Motor neuron (in vitro differentiated cells): ENCODE data around the gene FARS2. TPM values are rescaled to one million over a fixed set of nuclear protein-coding genes. Genes with fewer than 3 reads are reported as not detected.

Experiments used
- ATAC-seq, 8 experiments: fragments of 200-7000 bp; cut with Tn5 transposase; replicated peaks in 6 of 8; 2 replicates each; pipeline ENCODE4 v1.8.0; 2021; ENCODE audit warnings: mild to moderate bottlenecking in 8 of 8, moderate library complexity in 8 of 8
- H3K27ac ChIP-seq, 2 donors: fragments of 250-450 bp; sonication (Bioruptor Pico); 2 replicates each; pipeline ENCODE4 v1.9.0; 2021; ENCODE audit warnings: antibody characterized with exemption in 2 of 2, mild to moderate bottlenecking in 2 of 2, moderate library complexity in 1 of 2
- H3K4me1 ChIP-seq, 2 donors: fragments of 250-450 bp; sonication (Bioruptor Pico); replicated peaks in 1 of 2; 2 replicates each; pipeline ENCODE4 v1.6.1; 2021; ENCODE audit warnings: antibody characterized with exemption in 2 of 2, mild to moderate bottlenecking in 2 of 2, moderate library complexity in 1 of 2
- H3K4me3 ChIP-seq, 5 donors: fragments of 250-450 bp; sonication (Bioruptor Pico); 2 replicates each; pipeline ENCODE4 v1.9.0; 2021; ENCODE audit warnings: antibody characterized with exemption in 5 of 5, mild to moderate bottlenecking in 5 of 5, moderate library complexity in 4 of 5
- WGBS, 10 experiments: fragments of 450-650 bp; shearing (Covaris generic); methylation state at CpG; one replicate each; pipeline ENCODE4 v1.0.0; 2022; 5-methylcytosine and 5-hydroxymethylcytosine counted together
- in situ Hi-C, 9 experiments: fragments of 400-800 bp; cut with MboI; loops; one replicate each; pipeline ENCODE4 v1.15.0; 2021; ENCODE audit warnings: low sequenced_read_pairs in 9 of 9, low pct_unique_long_range_greater_than_20kb in 2 of 9; ENCODE audit not compliant: unreplicated experiment in 9 of 9
- total RNA-seq, 8 experiments: library from RNA; unstranded; fragments of 300-600 nt; gene quantifications; 2 replicates each; pipeline versions ENCODE4 v1.2.3 to v1.2.4, GENCODE V29; 2022

Gene FARS2
- total RNA-seq, 8 experiments from 2014 or later = 10.9 to 24.1 (median 15.6) TPM

- Histone ChIP-seq H3K4me3 (no peak overlapping the region), H3K4me1 (peaks cover 43 to 46% of the 10 kb centered on the region in 2 donors), H3K27ac (no peak overlapping the region)
- in situ Hi-C loops = no loop called here
- no peak for ATAC-seq
- 69 to 100% (median 95%) methylated on average over 1 to 14 of the region's 17 CpGs; no CpG with 5 or more reads in 4 of the 10 experiments for WGBS, 10 experiments
These were observed 465.8 kb downstream of the FARS2 start for GRCh38 chr6:5726976-5727718.

- peak overlapping the region; percentile 23 to 41 for H3K27ac ChIP-seq
- WGBS, 10 experiments = 44 to 100% (median 83%) methylated on average over 1 to 12 of the region's 16 CpGs
- ATAC-seq = peak in 1 of 8 experiments; percentile 7
- H3K4me3 ChIP-seq = no peak overlapping the region
- in situ Hi-C loops = no loop called here
- peaks cover 43 to 46% of the 10 kb centered on the region in 2 donors for H3K4me1 ChIP-seq
These were observed 467.2 kb downstream of the FARS2 start for GRCh38 chr6:5728351-5729079.

GRCh38 chr6:5729080-5729434 lies 467.7 kb downstream of the FARS2 start:
- ATAC-seq = peak in 5 of 8 experiments; percentile 65 to 90 (median 76)
- 16 to 62% (median 56%) methylated on average over 1 to 5 of the region's 8 CpGs; no CpG with 5 or more reads in 5 of the 10 experiments for WGBS, 10 experiments
- Histone ChIP-seq H3K27ac (peak overlapping the region in 1 of 2 donors; percentile 41), H3K4me3 (no peak overlapping the region), H3K4me1 (peaks cover 38 to 42% of the 10 kb centered on the region in 2 donors)
- in situ Hi-C loops = no loop called here

GRCh38 chr6:5729813-5730517 lies 468.7 kb downstream of the FARS2 start:
- peak overlapping the region in 1 of 2 donors; percentile 14 for H3K27ac ChIP-seq
- H3K4me1 ChIP-seq = peaks cover 38 to 42% of the 10 kb centered on the region in 2 donors
- WGBS, 10 experiments = 33 to 86% (median 58%) methylated on average over 1 to 4 of the region's 4 CpGs
- H3K4me3 ChIP-seq = no peak overlapping the region
- ATAC-seq = peak in 5 of 8 experiments; percentile 31 to 62 (median 41)
- in situ Hi-C loops = no loop called here

- WGBS, 10 experiments = 40 to 100% (median 88%) methylated on average over 1 to 7 of the region's 8 CpGs
- H3K27ac ChIP-seq = peak overlapping the region in 1 of 2 donors; percentile 16
- no peak overlapping the region for H3K4me3 ChIP-seq
- peaks cover 40 to 46% of the 10 kb centered on the region in 2 donors for H3K4me1 ChIP-seq
- in situ Hi-C loops = no loop called here
- peak in 5 of 8 experiments; percentile 40 to 60 (median 47) for ATAC-seq
These were observed 469.4 kb downstream of the FARS2 start for GRCh38 chr6:5730585-5731263.

GRCh38 chr6:5731435-5731834 lies 470.1 kb downstream of the FARS2 start:
- Histone ChIP-seq H3K27ac (peak overlapping the region in 1 of 2 donors; percentile 7), H3K4me1 (peaks cover 41 to 46% of the 10 kb centered on the region in 2 donors), H3K4me3 (no peak overlapping the region)
- no peak for ATAC-seq
- WGBS, 10 experiments = 84 to 100% (median 92%) methylated on average over 3 to 7 of the region's 7 CpGs; no CpG with 5 or more reads in 2 of the 10 experiments
- in situ Hi-C loops = no loop called here

GRCh38 chr6:5732496-5732895 lies 471.2 kb downstream of the FARS2 start:
- WGBS, 10 experiments = 60 to 100% (median 90%) methylated on average over 1 to 5 of the region's 6 CpGs; no CpG with 5 or more reads in 3 of the 10 experiments
- in situ Hi-C loops = no loop called here
- peaks cover 39 to 42% of the 10 kb centered on the region in 2 donors for H3K4me1 ChIP-seq
- no peak overlapping the region for H3K27ac ChIP-seq
- H3K4me3 ChIP-seq = no peak overlapping the region
- ATAC-seq = no peak

- WGBS, 10 experiments = 67 to 100% (median 88%) methylated on average over 1 to 2 of the region's 5 CpGs; no CpG with 5 or more reads in 6 of the 10 experiments
These were observed 474.9 kb downstream of the FARS2 start for GRCh38 chr6:5736016-5736738.

GRCh38 chr6:5737460-5737859 lies 476.1 kb downstream of the FARS2 start:
- in situ Hi-C loops = no loop called here
- Histone ChIP-seq H3K27ac (no peak overlapping the region), H3K4me3 (no peak overlapping the region), H3K4me1 (peaks cover 3 to 4% of the 10 kb centered on the region in 2 donors)
- no peak for ATAC-seq
- 83 to 100% (median 96%) methylated on average over 1 to 4 of the region's 4 CpGs; no CpG with 5 or more reads in 4 of the 10 experiments for WGBS, 10 experiments

More at GRCh38 chr6:5736016-5736738, 474.9 kb downstream of the FARS2 start:
- no peak for ATAC-seq
- H3K4me3 ChIP-seq = no peak overlapping the region
- H3K4me1 ChIP-seq = peaks cover 4 to 5% of the 10 kb centered on the region in 2 donors
- in situ Hi-C loops = no loop called here
- H3K27ac ChIP-seq = no peak overlapping the region

- WGBS, 10 experiments = 67 to 100% (median 89%) methylated on average over 1 of the region's 1 CpG; no CpG with 5 or more reads in 3 of the 10 experiments
- peaks cover 5 to 6% of the 10 kb centered on the region in 2 donors for H3K4me1 ChIP-seq
- H3K4me3 ChIP-seq = no peak overlapping the region
- no peak overlapping the region for H3K27ac ChIP-seq
- in situ Hi-C loops = no loop called here
- ATAC-seq = no peak
These were observed 476.9 kb downstream of the FARS2 start for GRCh38 chr6:5738211-5738610.

GRCh38 chr6:5744497-5744896 lies 483.2 kb downstream of the FARS2 start:
- no peak for ATAC-seq
- Histone ChIP-seq H3K27ac (no peak overlapping the region), H3K4me3 (no peak overlapping the region), H3K4me1 (peaks cover 8 to 20% of the 10 kb centered on the region in 2 donors)
- in situ Hi-C loops = no loop called here
- 58 to 100% (median 100%) methylated on average over 2 to 4 of the region's 5 CpGs; no CpG with 5 or more reads in 3 of the 10 experiments for WGBS, 10 experiments

GRCh38 chr6:5745081-5745480 lies 483.8 kb downstream of the FARS2 start:
- no peak for ATAC-seq
- WGBS, 10 experiments = 94 to 100% (median 100%) methylated on average over 1 to 2 of the region's 2 CpGs; no CpG with 5 or more reads in 2 of the 10 experiments
- Histone ChIP-seq H3K4me3 (no peak overlapping the region), H3K27ac (no peak overlapping the region), H3K4me1 (peaks cover 8 to 20% of the 10 kb centered on the region in 2 donors)
- in situ Hi-C loops = no loop called here
